Measurements from ENCODE around the gene CBX1. TPM values are rescaled to one million over a fixed set of nuclear protein-coding genes. Genes with fewer than 3 reads are reported as not detected.
"Not testable (repeated sequence)": the region's sequence is repeated elsewhere in the genome, so short reads cannot be mapped to it uniquely, and the experiment has no call there.

The CBX1 gene
- total RNA-seq, 1 donor from 2014 or later: 41.9 TPM

DNA sequence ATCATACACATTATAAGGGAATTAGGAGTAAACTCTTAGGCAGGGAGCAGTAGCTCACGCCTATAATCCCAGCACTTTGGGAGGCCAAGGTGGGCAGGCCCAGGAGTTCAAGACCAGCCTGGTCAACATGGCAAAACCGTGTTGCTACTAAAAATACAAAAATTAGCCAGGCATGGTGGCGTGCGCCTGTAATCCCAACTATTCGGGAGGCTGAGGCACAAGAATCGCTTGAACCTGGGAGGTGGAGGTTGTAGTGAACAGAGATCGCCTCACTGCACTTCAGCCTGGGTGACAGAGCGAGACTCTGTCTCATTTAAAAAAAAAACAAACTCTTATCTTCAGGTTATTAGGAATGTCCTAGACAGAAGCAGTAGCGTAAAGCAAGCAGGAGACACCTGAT is 28.5 kb downstream of the CBX1 start:
- DNase-seq (ENCODE audit: low spot score): not testable (repeated sequence)

DNA sequence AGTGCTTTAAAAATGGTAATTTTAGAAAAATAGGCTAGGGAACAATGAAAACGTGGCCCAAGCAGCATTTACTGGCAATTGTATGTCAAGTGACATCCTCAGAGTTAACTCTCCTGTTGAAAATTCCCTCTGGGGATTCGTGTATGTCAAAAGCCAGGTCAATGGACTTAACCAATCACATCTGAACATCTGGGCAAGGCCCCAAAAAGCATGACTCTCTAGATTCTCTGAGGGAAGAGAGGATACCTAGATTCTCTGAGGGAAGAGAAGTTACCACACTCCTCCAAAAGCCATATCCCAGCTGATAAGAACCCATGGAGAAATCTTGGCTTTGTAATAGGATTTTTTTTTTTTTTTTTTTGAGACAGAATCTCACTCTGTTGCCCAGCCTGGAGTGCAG is 29.6 kb downstream of the CBX1 start:
- no peak for DNase-seq (ENCODE audit: low spot score)

DNA sequence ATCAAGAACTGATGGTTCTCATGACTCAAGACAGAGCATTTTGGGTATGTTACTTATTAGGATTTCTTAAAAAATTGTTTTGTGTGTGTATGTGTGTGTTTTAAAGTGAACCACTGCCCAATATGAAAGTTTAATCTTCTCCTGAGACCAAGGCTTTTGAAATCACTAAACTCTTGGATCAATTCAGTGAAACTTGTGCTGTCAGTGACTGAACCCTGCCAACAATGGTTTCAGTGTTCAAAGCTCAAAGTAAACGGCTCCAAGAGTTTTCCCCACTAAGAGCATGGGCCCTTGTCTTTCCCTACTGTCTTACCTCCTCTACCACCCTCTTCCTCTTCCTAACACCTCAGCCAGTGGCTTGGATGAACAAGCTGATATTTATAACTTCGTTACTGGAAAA is 31.1 kb downstream of the CBX1 start:
- DNase-seq (ENCODE audit: low spot score): no peak

DNA sequence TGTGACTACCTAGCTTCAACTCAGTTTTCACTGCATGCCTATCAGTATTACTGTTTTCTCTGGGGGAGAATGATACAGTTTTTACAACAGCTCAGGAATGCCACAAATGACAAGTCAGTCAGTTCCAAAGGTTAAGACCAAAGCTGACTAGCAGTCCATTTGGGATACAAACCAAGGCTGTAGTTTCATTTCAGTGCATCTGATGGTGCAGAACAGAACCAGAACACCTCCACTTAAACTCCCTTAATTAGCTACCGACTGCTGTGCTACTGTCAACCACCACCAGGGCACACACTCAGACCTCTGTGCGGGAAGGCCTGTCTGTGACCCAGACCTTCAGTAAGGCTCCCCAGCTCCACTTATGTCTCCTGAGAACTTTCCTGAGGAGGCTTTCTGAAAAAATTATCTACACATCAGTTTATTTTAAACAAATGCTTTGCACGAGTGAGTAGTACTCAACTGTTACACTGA is 32.8 kb downstream of the CBX1 start:
- no peak for DNase-seq (ENCODE audit: low spot score)

DNA sequence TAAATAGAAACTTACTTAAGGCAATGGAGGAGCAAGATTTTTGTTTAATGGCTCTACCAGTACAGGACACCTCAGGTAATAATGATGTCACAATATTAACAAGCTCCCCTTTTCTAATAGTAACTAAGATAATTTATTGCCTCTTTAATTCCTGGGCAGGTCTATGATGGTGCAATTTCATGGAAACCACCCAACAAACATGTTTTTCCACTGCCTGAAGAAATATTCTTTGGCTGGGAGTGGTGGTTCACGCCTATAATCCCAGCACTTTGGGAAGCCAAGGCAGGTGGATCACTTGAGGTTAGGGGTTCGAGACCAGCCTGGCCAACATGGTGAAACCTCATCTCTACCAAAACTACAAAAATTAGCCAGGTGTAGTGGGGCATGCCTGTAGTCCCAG is 33.5 kb downstream of the CBX1 start:
- DNase-seq (ENCODE audit: low spot score): not testable (repeated sequence)

DNA sequence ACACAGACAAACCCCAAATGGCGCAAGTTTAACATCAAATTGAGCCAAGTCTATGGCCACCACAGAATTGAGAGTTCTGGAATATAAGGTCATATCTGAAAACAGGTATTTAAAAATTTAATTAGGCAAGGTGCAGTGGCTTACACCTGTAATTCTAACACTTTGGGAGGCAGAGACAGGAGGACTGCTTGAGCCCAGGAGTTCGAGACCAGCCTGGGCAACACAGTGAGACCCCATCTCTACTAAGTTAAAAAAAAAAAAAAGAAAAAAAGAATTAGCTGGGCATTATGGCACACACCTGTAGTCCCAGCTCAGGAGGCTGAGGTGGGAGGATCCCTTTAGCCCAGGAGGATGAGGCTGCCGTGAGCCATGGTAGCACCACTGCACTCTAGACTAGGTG is 34.0 kb downstream of the CBX1 start:
- no peak for DNase-seq (ENCODE audit: low spot score)

DNA sequence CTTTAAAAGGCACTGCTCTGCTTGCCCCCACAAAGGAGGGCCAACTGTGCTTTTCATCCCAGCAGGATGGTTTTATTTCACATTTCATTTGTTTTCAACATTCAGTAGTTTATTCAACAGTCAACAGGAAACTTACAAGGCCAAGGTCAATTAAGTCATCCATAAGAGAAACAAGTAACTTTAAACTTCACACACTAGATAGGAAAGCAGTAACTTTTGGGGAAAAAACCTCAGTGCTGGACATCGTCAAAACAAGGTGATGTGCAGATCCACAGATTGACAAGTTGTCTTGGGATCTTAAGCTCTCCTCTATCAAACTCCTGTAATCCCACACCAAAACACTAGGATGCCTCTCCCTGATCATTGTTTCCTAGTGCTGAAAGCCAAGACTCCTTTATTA is 34.6 kb downstream of the CBX1 start:
- DNase-seq (ENCODE audit: low spot score): no peak

DNA sequence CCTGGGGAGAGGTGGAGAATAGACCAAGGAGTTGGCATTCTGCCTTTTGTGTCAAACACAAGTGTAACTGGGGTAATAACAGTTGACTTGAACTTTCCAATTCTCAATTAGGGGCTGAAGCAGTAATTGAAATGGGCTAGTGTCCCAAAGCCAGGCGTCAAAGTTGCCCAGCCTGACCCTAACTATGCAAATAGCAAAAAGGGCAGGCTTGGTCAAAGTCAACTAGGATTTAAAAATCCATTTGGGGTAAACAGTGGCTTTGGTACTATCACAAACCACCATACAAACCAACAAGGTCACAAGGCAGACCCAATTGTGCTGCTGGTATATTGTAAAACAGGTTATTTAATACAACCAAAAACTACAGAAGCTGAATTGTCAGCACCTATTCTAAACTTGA is 35.1 kb downstream of the CBX1 start:
- DNase-seq (ENCODE audit: low spot score): no peak

DNA sequence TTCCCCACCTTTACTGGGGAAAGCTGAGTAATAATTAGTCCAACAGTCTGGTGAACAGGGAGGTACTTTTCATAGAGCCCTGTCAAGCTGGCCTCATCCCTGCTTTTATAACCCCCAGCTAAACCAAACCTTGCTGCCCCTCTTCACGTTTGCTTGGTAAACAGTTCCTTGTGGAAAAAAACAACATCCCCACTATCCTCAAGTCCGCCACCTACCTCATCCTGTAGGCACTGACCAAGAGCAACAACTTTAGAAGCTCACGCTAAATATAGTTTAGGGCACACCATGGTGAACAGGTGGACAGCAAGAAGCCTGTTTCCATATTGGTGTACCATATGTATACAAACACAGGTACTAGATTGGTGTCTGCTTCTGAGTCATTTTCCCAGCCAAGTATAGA is 36.6 kb downstream of the CBX1 start:
- no peak for DNase-seq (ENCODE audit: low spot score)

DNA sequence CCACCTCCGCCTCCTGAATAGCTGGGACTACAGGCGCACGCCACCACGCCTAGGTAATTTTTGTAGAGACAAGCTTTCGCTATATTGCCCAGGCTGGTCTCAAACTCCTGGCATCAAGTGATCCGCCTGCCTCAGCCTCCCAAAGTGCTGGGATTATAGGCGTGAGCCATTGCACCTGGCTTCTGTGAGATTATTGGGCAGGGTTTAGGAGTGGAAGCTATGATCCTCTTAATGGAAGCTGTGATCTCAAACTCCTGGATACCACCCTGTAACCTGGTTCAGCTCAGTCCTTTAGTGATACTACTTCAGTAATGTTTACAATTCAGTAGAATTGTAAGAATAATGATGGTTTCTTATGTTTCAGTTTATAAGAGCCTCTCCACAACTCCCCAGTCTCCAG is 39.0 kb downstream of the CBX1 start:
- no peak for DNase-seq (ENCODE audit: low spot score)

DNA sequence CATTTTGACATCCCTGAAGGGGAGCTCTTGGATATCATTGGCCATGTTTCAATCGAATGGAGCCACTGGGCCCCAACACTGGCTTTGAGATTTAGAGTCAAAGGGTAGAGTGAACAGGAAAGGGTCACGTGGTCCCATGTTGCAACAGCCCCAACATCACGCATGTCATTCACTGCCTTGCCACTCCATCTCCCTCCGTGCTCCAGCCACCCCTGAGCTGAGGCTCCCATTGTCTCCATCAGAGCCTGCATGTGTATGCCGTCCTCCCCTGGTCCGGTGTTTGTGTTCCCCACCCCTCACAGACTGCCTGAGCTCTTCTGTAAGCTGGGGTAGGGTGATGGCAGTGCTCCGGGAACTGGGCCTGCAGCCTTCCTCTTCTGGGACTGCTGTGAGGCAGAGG is 41.0 kb downstream of the CBX1 start:
- no peak for DNase-seq (ENCODE audit: low spot score)

DNA sequence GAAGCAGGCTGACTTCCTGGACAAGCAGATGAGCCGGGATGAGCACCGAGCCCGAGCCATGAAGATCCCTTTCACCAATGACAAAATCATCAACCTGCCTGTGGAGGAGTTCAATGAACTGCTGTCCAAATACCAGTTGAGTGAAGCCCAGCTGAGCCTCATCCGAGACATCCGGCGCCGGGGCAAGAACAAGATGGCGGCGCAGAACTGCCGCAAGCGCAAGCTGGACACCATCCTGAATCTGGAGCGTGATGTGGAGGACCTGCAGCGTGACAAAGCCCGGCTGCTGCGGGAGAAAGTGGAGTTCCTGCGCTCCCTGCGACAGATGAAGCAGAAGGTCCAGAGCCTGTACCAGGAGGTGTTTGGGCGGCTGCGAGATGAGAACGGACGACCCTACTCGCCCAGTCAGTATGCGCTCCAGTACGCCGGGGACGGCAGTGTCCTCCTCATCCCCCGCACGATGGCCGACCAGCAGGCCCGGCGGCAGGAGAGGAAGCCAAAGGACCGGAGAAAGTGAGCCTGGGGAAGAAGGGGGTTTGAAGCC is 42.1 kb downstream of the CBX1 start:
- DNase-seq (ENCODE audit: low spot score): no peak

DNA sequence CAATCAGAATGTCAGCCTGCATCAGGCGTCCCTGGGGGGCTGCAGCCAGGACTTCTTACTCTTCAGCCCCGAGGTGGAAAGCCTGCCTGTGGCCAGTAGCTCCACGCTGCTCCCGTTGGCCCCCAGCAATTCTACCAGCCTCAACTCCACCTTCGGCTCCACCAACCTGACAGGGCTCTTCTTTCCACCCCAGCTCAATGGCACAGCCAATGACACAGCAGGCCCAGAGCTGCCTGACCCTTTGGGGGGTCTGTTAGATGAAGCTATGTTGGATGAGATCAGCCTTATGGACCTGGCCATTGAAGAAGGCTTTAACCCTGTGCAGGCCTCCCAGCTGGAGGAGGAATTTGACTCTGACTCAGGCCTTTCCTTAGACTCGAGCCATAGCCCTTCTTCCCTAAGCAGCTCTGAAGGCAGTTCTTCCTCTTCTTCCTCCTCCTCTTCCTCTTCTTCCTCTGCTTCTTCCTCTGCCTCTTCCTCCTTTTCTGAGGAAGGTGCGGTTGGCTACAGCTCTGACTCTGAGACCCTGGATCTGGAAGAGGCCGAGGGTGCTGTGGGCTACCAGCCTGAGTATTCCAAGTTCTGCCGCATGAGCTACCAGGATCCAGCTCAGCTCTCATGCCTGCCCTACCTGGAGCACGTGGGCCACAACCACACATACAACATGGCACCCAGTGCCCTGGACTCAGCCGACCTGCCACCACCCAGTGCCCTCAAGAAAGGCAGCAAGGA is 42.7 kb downstream of the CBX1 start:
- DNase-seq (ENCODE audit: low spot score): no peak

DNA sequence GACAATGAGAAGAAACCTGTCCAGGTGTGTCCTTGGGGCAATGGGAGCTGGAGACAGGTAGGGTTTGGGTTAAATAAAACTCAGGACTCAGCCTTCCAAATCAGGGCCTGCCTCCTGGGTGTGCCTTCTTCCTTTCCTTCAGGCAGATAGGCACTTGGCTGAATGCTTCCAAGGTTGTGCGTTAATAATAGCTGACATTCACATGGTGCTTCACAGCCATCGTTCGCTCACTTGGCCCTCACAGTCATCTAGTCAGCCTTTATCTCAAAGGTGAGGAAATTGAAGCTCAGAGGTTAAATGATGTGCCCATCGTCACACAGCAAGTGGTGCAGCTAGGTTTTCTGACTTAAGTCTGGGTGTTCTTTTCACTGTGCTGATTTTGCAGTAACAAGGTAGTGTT is 43.7 kb downstream of the CBX1 start:
- DNase-seq (ENCODE audit: low spot score): no peak

DNA sequence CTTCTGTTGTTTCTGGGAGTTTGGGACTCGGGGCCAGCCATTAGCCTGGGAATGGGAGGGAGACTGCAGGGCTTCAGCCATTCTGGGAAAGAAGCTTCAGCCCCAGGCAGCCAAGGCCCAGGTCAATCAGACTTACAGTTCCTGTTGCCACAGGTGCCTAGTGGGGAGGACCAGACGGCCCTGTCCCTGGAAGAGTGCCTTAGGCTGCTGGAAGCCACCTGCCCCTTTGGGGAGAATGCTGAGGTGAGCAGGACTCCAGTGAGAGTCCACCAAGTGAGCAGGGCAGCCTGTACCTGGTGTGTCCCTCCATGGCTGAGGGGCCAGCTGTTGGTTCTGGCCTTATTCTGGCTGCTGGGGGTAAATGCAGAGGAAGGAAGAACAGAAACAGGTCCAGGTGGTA is 44.4 kb downstream of the CBX1 start:
- DNase-seq (ENCODE audit: low spot score): no peak

DNA sequence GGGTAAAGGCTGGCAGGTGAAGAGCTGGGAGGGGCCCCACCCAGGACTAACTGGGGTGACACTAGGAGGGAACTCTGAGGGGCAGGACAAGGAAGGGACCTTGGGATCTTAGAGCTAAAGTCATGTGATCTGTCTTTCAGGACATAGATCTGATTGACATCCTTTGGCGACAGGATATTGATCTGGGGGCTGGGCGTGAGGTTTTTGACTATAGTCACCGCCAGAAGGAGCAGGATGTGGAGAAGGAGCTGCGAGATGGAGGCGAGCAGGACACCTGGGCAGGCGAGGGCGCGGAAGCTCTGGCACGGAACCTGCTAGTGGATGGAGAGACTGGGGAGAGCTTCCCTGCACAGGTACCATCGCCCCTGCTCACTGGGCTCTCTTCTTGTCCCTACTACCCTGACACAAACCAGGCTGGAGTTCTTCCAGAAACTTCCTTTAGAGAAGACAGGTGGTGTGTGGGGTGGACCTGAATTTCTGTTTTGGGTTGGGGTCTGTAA is 45.0 kb downstream of the CBX1 start:
- no peak for DNase-seq (ENCODE audit: low spot score)

DNA sequence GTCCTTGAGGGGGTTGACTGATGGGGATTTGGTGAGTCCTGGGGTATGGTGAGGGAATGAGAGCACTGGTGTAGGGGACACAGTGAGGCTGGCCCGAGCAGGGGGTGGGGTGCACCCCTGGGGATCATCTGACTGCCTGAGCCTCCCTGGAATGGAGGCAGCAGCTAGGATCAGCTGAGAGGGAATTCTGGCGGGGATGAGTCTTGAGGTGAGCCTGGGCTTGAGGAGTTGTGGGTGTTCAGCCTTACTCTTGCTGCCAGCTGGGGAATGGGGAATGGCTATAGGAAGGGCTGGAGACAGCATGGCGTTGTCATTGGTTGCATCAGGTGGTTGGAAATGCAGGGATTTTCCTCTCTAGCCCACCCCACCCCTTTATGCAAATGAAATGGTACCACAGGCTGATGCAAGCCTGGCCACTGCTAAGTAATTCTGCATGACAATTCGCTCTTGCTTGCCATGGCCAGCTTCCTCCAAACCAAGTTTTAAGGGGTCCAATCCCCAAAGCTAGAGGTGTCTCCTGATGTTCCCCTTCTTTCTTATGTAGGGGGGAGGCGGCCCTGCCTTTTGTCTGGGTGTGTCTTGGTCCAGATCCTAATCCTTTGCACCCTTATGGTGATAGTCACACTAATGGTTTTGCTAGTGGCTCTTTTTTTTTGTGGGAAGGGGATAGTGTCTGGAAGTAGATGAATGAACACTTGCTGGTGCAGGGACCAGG is 45.6 kb downstream of the CBX1 start:
- no peak for DNase-seq (ENCODE audit: low spot score)

DNA sequence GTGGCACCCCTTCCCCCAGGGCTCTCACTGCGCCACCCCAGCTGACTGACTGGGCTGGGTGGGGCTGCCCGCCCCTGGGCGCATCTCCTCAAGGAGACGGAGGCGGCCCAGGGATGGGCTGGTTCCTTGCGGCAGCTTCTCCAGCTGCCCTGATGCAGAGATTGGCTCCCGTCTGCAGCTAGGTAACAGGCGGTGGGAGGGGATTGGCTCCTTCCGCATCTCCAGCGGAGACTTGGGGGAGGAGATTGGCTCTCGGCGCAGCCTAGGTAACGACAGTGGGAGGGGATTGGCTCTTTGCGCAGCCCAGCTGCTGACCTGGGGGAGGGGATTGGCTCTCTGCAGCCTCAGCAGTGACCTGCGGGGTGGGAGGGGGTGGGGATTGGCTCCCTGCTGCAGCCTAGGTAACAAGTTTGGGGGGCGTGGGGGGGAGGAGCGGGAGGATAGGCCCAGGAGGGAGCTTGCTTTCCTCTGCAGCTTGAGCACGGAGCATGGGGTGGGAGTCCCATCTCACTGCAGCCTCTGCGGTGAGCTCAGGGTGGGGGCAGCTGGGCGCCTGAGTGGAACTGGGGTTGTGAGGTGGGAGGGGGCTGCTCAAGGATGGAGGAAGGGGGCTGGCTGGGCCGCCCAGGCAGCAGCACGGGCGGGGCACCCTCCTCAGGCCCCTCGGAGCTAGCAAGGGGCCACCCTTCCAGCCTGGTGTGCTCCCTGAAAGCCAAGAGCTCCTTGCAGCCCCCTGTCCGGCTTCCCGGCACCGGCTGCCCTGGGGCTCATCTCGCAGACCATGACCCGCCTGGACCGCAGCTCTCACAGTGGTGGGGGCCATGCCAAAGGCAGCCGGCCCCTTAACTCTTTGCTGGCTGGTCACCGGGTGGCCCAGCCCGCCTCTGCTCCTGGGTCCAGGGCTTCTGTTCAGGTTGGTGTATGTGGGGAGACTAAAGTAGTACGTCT is 46.8 kb downstream of the CBX1 start:
- DNase-seq (ENCODE audit: low spot score): peak; percentile 83

DNA sequence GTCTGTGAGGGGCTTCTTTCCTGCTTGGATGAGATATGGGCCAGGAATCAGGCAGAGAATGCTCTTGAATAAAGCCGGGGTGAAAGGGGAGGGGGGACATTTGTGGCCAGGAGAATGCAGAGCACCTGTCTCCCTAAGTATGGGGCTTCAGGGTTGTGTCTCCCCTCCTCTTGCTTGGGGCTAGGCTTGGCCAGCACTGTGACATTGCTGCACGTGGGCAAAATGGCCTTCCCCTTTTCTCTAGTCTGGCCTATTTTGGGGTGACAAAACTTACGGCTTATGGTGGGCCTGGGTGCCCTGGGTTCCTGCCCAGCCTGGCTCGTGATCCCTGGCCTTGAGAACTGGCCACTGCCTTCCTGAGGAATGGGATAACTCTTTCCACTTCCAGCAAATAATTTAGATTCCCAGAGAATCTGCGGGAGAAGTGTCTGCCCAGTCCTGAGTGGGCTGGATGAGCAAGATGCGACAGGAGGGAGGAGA is 47.5 kb downstream of the CBX1 start:
- DNase-seq (ENCODE audit: low spot score): no peak

DNA sequence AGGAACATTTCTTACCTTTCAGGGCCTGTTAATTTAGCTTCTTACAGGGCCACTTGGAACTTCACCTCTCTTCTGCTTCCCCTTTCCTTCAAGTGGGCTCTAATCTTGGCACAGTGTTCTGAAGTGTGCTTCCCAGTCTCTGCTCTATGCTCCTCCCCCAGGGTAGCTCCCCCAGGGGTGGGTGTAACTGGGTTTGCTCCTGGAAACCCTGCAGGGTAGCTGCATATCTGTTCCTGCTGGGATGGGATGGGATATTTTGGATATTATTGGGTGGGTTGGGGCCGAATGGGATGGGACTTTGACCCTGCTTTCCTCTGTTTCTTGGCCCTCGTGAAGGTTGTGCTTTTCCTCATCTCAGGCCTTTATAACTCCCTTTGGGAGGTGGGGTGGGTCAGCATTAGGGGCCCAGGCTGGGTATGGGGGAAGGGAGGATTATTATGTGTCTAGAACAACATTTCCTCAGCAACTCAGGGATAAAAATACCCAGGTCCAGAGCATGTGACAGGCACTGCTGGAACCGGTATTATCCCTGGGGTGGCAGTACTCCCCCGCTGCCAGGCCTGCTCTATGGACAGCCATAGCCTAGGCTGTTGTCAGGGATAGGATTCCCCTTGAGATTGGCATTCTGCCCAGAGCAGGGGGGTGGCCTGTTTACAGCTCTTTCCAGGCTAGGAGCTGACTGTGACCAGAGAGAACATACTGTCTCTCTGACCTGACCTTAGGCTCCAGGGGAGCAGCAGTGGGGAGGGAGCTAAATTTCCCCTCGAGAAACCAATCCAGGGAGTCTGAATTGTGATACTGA is 48.1 kb downstream of the CBX1 start:
- peak; percentile 33 for DNase-seq (ENCODE audit: low spot score)
